Measurements from ENCODE around the gene SAMD8.
"Not testable (repeated sequence)": the region's sequence is repeated elsewhere in the genome, so short reads cannot be mapped to it uniquely, and the experiment has no call there.

Gene SAMD8

GRCh38 chr10:75203724-75204123 lies 92.3 kb downstream of the SAMD8 start:
- Histone ChIP-seq H3K36me3 (ENCODE audit: control insufficient read depth in 2 of 2, insufficient read depth in 2 of 2, low read length in 2 of 2) (no peaks in the 10 kb centered on the region), H3K4me1 (ENCODE audit: control insufficient read depth in 2 of 2, insufficient read depth in 2 of 2, low read length in 2 of 2) (peaks cover 2 to 25% of the 10 kb centered on the region in 2 donors), H3K27me3 (ENCODE audit: control insufficient read depth in 2 of 2, insufficient read depth in 2 of 2, low read length in 2 of 2) (no peaks in the 10 kb centered on the region)

DNA sequence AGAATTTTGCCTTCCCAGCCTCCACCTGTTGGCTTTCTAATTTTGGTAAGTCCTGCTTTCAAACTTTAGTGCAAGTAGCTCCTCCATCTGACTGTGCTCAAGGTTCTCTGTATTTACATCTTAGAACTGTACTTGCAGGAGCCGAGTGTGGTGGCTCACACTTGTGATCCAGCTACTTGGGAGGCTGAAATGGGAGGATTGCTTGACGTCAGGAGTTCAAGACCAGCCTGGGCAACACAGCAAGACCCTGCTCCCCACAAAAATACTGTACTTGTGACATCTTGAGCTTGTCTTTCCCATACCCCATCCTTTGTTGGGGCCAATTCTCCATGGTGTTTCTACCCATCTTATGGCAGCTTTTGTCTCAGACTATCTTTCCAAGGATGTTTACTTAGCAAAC lies 94.5 kb downstream of the SAMD8 start:
- H3K4me3 ChIP-seq (ENCODE audit: low read length in 2 of 2), result no peak overlapping the region
- peaks cover 5 to 34% of the 10 kb centered on the region in 2 donors for H3K4me1 ChIP-seq (ENCODE audit: control insufficient read depth in 2 of 2, insufficient read depth in 2 of 2, low read length in 2 of 2)

More at GRCh38 chr10:75203724-75204123, 92.3 kb downstream of the SAMD8 start:
- Histone ChIP-seq H3K27ac (ENCODE audit: low read depth in 2 of 2, low read length in 2 of 2) (peak overlapping the region; percentile 67 to 87), H3K9ac (ENCODE audit: low read depth in 1 of 2, low read length in 2 of 2) (no peak overlapping the region), H3K9me3 (ENCODE audit: control insufficient read depth in 2 of 2, low read length in 2 of 2) (no peaks in the 10 kb centered on the region), H3K4me3 (ENCODE audit: low read length in 2 of 2) (no peak overlapping the region)

GRCh38 chr10:75206638-75207037 lies 95.2 kb downstream of the SAMD8 start:
- not testable (repeated sequence) for H3K27me3 ChIP-seq (ENCODE audit: control insufficient read depth in 2 of 2, insufficient read depth in 2 of 2, low read length in 2 of 2); H3K9me3 ChIP-seq (ENCODE audit: control insufficient read depth in 2 of 2, low read length in 2 of 2); H3K9ac ChIP-seq (ENCODE audit: low read depth in 1 of 2, low read length in 2 of 2); H3K4me3 ChIP-seq (ENCODE audit: low read length in 2 of 2); H3K27ac ChIP-seq (ENCODE audit: low read depth in 2 of 2, low read length in 2 of 2); H3K36me3 ChIP-seq (ENCODE audit: control insufficient read depth in 2 of 2, insufficient read depth in 2 of 2, low read length in 2 of 2)
- H3K4me1 ChIP-seq (ENCODE audit: control insufficient read depth in 2 of 2, insufficient read depth in 2 of 2, low read length in 2 of 2), result peaks cover 9 to 31% of the 10 kb centered on the region in 2 donors

More for the DNA sequence above, 94.5 kb downstream of the SAMD8 start:
- H3K27me3 ChIP-seq (ENCODE audit: control insufficient read depth in 2 of 2, insufficient read depth in 2 of 2, low read length in 2 of 2), result no peaks in the 10 kb centered on the region
- H3K27ac ChIP-seq (ENCODE audit: low read depth in 2 of 2, low read length in 2 of 2), result no peak overlapping the region
- H3K9ac ChIP-seq (ENCODE audit: low read depth in 1 of 2, low read length in 2 of 2), result no peak overlapping the region
- no peaks in the 10 kb centered on the region for H3K36me3 ChIP-seq (ENCODE audit: control insufficient read depth in 2 of 2, insufficient read depth in 2 of 2, low read length in 2 of 2)
- no peaks in the 10 kb centered on the region for H3K9me3 ChIP-seq (ENCODE audit: control insufficient read depth in 2 of 2, low read length in 2 of 2)

- H3K4me1 ChIP-seq (ENCODE audit: control insufficient read depth in 2 of 2, insufficient read depth in 2 of 2, low read length in 2 of 2), result peaks cover 14 to 31% of the 10 kb centered on the region in 2 donors
- peaks cover under 1 to 4% of the 10 kb centered on the region in 2 donors for H3K36me3 ChIP-seq (ENCODE audit: control insufficient read depth in 2 of 2, insufficient read depth in 2 of 2, low read length in 2 of 2)
- no peak overlapping the region for H3K9ac ChIP-seq (ENCODE audit: low read depth in 1 of 2, low read length in 2 of 2)
- H3K9me3 ChIP-seq (ENCODE audit: control insufficient read depth in 2 of 2, low read length in 2 of 2), result no peaks in the 10 kb centered on the region
- no peak overlapping the region for H3K27ac ChIP-seq (ENCODE audit: low read depth in 2 of 2, low read length in 2 of 2)
- no peaks in the 10 kb centered on the region for H3K27me3 ChIP-seq (ENCODE audit: control insufficient read depth in 2 of 2, insufficient read depth in 2 of 2, low read length in 2 of 2)
- no peak overlapping the region for H3K4me3 ChIP-seq (ENCODE audit: low read length in 2 of 2)
Measured at GRCh38 chr10:75207079-75207856, 95.8 kb downstream of the SAMD8 start.

GRCh38 chr10:75207857-75208144 lies 96.3 kb downstream of the SAMD8 start:
- peaks cover 4 to 8% of the 10 kb centered on the region in 2 donors for H3K36me3 ChIP-seq (ENCODE audit: control insufficient read depth in 2 of 2, insufficient read depth in 2 of 2, low read length in 2 of 2)
- H3K27me3 ChIP-seq (ENCODE audit: control insufficient read depth in 2 of 2, insufficient read depth in 2 of 2, low read length in 2 of 2), result no peaks in the 10 kb centered on the region
- peaks cover 16 to 27% of the 10 kb centered on the region in 2 donors for H3K4me1 ChIP-seq (ENCODE audit: control insufficient read depth in 2 of 2, insufficient read depth in 2 of 2, low read length in 2 of 2)
- no peak overlapping the region for H3K9ac ChIP-seq (ENCODE audit: low read depth in 1 of 2, low read length in 2 of 2)
- H3K4me3 ChIP-seq (ENCODE audit: low read length in 2 of 2), result no peak overlapping the region
- no peak overlapping the region for H3K27ac ChIP-seq (ENCODE audit: low read depth in 2 of 2, low read length in 2 of 2)
- H3K9me3 ChIP-seq (ENCODE audit: control insufficient read depth in 2 of 2, low read length in 2 of 2), result no peaks in the 10 kb centered on the region

- Histone ChIP-seq H3K4me3 (ENCODE audit: low read length in 2 of 2) (no peak overlapping the region), H3K36me3 (ENCODE audit: control insufficient read depth in 2 of 2, insufficient read depth in 2 of 2, low read length in 2 of 2) (peaks cover 6 to 12% of the 10 kb centered on the region in 2 donors), H3K27ac (ENCODE audit: low read depth in 2 of 2, low read length in 2 of 2) (no peak overlapping the region), H3K9ac (ENCODE audit: low read depth in 1 of 2, low read length in 2 of 2) (no peak overlapping the region), H3K9me3 (ENCODE audit: control insufficient read depth in 2 of 2, low read length in 2 of 2) (no peaks in the 10 kb centered on the region), H3K4me1 (ENCODE audit: control insufficient read depth in 2 of 2, insufficient read depth in 2 of 2, low read length in 2 of 2) (peaks cover 16 to 25% of the 10 kb centered on the region in 2 donors), H3K27me3 (ENCODE audit: control insufficient read depth in 2 of 2, insufficient read depth in 2 of 2, low read length in 2 of 2) (no peaks in the 10 kb centered on the region)
Measured at GRCh38 chr10:75208181-75208580, 96.7 kb downstream of the SAMD8 start.

DNA sequence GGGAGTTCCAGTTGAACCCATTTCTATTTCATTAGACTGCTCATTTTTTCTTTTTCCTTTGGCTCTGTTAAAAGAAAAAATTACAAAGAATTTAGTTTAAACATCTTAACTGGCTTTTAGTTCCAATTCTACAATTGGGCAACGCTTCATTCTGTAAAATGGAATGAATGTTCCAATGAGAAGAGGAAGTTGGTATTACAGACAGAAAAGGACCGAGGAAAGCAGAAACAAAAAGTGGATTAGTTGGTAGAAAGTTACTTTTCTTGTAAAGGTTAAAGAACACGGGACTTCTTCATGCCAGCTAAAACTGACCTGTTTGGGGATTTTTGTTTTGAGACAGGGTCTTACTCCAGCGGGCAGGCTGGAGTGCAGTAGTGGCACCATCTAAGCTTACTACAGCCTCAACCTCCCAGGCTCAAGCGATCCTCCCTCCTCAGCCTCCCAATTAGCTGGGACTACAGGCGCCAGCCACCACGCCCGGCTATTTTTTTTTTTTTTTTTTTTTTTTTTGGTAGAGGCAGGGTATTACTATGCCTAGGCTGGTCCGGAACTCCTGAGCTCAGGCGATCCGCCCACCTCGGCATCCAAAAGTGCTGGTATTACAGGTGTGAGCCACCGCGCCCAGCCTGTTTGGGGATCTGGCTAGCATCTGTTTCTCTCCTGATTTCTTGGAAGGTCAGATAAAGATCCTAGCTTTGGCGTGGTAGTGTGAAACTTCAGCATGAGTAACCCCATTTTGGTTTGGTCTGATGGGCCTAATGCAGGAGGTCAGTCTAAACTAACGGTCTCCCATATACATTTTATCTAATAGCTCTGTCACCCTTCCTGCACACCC lies 97.8 kb downstream of the SAMD8 start:
- Histone ChIP-seq H3K36me3 (ENCODE audit: control insufficient read depth in 2 of 2, insufficient read depth in 2 of 2, low read length in 2 of 2) (peaks cover 13 to 20% of the 10 kb centered on the region in 2 donors), H3K4me1 (ENCODE audit: control insufficient read depth in 2 of 2, insufficient read depth in 2 of 2, low read length in 2 of 2) (peaks cover 16 to 23% of the 10 kb centered on the region in 2 donors), H3K27me3 (ENCODE audit: control insufficient read depth in 2 of 2, insufficient read depth in 2 of 2, low read length in 2 of 2) (no peaks in the 10 kb centered on the region), H3K9me3 (ENCODE audit: control insufficient read depth in 2 of 2, low read length in 2 of 2) (no peaks in the 10 kb centered on the region), H3K4me3 (ENCODE audit: low read length in 2 of 2) (peak overlapping the region; percentile 96), H3K9ac (ENCODE audit: low read depth in 1 of 2, low read length in 2 of 2) (peak overlapping the region; percentile 92 to 100), H3K27ac (ENCODE audit: low read depth in 2 of 2, low read length in 2 of 2) (peak overlapping the region; percentile 95 to 100)

DNA sequence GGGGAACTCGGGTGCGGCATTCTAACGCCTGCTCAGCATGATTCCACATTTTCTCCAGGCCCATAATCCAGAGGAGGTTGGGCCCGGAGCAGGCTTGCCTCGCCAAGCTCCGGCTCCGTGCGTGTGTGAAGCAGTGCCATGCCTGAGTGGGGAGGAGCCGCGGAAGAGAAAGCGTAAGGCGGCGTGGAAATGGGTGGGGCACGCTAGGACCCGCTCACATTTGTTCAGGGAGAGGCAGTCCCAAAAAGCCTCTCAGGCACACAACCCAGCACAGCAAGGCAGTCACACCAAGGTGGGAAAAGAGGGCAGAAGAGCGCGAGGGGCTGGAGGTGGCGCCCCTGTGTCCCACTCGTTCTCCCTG lies 98.4 kb downstream of the SAMD8 start:
- Histone ChIP-seq H3K4me3 (ENCODE audit: low read length in 2 of 2) (peak overlapping the region; percentile 96), H3K9ac (ENCODE audit: low read depth in 1 of 2, low read length in 2 of 2) (peak overlapping the region; percentile 92 to 100), H3K9me3 (ENCODE audit: control insufficient read depth in 2 of 2, low read length in 2 of 2) (no peaks in the 10 kb centered on the region), H3K27me3 (ENCODE audit: control insufficient read depth in 2 of 2, insufficient read depth in 2 of 2, low read length in 2 of 2) (no peaks in the 10 kb centered on the region), H3K4me1 (ENCODE audit: control insufficient read depth in 2 of 2, insufficient read depth in 2 of 2, low read length in 2 of 2) (peaks cover 16 to 23% of the 10 kb centered on the region in 2 donors), H3K36me3 (ENCODE audit: control insufficient read depth in 2 of 2, insufficient read depth in 2 of 2, low read length in 2 of 2) (peaks cover 17 to 25% of the 10 kb centered on the region in 2 donors), H3K27ac (ENCODE audit: low read depth in 2 of 2, low read length in 2 of 2) (peak overlapping the region; percentile 95 to 100)

GRCh38 chr10:75210282-75211006 lies 99.0 kb downstream of the SAMD8 start, which contains the start of gene VDAC2:
Gene VDAC2, plus strand, starts transcription at chr10:75210796. Its CDS starts 363 bp downstream, at chr10:75211159.
- Histone ChIP-seq H3K4me3 (ENCODE audit: low read length in 2 of 2) (peak within 1 kb of the TSS; percentile 96), H3K27ac (ENCODE audit: low read depth in 2 of 2, low read length in 2 of 2) (peak within 1 kb of the TSS; percentile 95 to 100), H3K9ac (ENCODE audit: low read depth in 1 of 2, low read length in 2 of 2) (peak within 1 kb of the TSS; percentile 92 to 100), H3K9me3 (ENCODE audit: control insufficient read depth in 2 of 2, low read length in 2 of 2) (no peaks in the 10 kb centered on the region), H3K36me3 (ENCODE audit: control insufficient read depth in 2 of 2, insufficient read depth in 2 of 2, low read length in 2 of 2) (peaks cover 17 to 26% of the 10 kb centered on the region in 2 donors), H3K27me3 (ENCODE audit: control insufficient read depth in 2 of 2, insufficient read depth in 2 of 2, low read length in 2 of 2) (no peaks in the 10 kb centered on the region), H3K4me1 (ENCODE audit: control insufficient read depth in 2 of 2, insufficient read depth in 2 of 2, low read length in 2 of 2) (peaks cover 16 to 20% of the 10 kb centered on the region in 2 donors)
